ENCODE measurements around the gene SMYD2.

Gene SMYD2

DNA sequence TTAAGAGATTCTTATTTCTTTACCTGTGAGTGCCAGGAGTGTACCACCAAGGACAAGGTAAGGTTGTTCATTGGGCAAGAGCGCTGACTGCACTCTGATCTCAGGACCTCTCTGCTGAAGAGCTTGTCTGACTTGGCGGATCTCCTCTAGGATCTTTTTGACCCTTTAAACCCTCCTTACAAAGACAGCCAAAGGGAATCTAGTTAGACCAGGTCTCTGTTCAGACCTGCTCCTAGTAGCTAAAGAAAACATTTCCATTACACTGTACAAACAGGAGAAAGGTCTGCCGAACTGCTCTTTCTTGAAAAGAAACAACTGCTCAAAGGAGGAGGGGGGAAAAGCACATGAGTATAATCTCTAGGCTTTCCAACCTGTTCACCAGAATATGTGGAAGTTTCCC is 49.3 kb downstream of the SMYD2 start:
- no peak for DNase-seq

DNA sequence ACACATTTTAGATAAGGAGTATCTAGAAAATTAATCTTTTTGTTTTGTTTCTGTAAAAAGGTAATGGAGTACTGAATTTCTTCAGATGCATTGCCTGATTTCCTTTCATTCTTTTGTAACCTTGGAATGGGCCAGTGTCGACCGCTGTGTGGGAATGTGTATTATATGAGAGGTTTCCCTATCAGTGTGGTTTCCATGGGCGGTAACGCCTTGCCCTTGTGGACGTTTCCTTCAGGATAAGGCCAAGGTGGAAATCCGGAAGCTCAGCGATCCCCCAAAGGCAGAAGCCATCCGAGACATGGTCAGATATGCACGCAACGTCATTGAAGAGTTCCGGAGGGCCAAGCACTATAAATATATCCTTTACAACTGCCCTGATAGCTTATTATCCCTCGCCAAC is 49.8 kb downstream of the SMYD2 start:
- DNase-seq, result no peak

DNA sequence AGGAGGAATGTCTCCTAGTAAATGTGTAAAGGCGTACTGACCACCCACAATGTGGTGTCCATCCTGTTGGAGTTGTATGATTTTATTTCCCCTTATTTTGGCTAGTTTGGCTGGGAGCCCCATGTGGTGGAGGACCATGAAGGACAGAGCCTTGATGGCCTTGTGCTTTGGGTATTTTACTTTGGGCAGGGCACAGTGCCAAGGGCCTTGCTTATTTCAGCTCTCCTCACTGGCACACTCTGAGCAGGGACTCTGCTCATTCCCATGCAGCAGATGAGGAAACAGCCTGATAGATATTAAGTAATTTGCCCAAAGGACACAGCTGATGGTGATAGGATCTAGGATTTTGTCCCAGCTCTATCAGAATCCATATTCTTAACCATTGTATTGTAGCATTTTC is 50.2 kb downstream of the SMYD2 start:
- DNase-seq, result no peak

DNA sequence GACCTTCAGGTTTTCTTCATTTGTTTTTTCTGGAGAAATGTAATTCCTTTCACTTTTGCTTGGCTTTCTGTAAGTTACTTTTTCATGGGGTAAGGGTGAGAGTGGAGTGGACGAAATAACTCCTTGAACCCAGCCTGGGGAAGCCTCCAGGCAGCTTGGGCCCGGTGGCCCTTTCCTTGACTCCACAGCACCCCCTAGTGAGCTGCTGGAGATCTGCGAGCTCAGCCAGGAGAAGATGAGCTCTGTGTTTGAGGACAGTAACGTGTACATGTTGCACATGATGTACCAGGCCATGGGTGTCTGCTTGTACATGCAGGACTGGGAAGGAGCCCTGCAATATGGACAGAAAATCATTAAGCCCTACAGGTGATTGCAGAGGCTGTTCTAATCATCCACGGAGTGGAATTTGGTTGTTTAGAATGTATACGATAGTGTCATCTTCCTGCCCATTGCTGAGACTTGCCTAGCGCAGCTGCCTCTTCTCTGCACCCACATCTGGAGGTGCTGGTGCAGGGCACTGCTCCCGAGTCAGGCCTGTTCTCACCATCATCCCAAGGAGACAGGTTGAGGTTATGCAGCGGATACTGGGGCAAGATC is 51.0 kb downstream of the SMYD2 start:
- DNase-seq, result peak in 1 of 2 experiments; percentile 26

DNA sequence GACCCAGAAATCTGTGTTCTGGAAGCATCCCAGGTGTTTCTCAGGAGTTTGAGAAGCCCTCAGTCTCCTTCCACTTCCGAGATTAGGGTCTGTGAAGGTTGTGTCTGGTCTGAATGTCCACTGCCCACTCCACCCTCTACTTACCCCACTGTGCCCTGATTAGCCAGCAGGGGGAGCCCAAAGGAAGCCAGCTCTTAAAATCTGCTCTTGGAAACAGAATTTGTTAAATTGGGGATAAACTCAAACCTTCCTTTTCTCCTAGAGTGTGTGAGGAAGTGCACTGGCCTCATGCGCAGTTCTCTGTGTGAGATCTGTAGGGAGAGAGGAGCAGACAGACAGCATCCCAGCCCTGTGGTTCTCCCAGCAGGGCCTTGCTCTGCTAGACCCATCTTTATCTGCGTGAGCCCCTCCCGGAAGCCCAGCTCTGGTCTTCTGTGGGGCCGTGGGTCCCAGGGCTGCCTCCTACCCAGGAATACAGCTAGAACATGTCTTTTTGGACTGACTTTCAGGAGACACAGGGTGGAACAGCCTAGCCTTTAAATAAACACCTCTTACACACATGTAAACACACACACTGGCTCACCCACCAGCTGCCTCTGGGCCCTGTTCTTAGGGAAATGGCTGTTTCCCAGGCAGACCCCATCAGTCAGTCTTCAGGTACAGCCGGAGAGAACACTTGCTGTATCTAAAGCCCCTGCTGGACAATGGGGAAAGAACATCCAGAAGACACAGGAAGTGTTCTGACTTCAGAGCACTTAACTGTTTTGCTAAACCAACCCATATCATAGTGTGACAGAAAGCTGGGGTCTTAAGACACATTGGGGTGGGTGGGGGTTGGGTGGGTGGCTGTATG is 52.2 kb downstream of the SMYD2 start:
- peak; percentile 36 to 42 for DNase-seq

DNA sequence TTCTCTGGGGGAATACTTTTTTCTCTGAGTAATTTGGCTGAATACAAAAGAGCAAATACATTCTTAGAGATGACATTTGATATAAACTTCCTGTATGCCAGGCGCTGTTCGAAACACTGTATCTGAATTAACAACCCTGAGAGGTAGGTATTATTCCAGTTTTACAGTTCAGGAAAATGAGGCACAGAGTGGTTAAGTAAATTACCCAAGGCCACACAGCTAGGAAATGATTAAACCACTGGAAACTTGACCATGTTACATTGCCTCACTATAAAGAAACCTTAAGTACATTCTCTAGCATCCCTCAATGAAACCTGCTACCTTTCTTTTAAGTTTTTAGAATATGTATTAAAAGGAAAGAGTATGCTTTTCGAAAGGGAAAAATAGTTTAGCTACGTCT is 54.6 kb downstream of the SMYD2 start:
- DNase-seq, result no peak

DNA sequence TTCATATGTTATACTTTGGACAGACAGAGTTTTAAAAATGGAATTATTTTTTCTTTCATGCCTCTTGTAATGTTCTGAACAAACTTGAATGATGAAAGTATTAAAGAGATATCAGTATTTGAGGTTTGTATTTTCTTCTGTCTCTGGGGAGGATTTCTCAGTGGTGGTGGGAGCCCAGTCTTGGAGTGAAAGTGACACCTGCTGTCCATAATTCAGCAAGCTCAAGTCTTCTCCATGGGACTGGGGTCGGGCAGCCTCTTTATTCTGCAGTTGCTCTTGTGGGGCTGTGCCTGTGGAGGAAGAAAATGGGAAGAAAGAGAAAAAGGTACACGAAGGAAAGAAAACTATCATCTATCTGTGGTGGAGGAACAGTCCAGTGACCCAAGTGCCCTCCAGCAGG is 56.1 kb downstream of the SMYD2 start:
- no peak for DNase-seq

DNA sequence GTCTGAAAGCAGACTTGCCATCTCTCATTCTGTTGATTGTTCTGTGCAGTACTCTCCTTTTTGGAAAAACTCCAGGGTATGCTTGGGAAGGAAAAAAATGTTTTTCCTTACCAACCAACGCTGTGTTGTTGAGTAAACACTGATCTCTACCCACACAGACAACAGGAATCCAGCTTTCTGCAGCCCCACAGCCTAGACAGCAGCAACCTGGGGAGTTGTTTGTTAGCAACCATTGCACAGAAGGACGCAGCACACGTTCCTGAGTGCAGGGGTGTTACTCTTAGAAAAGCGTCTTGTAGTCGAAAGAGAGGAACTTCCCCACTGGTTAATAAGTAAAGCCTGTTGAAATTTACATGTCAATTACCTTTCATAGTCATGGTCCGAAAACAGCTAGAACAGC is 56.6 kb downstream of the SMYD2 start:
- DNase-seq, result no peak

DNA sequence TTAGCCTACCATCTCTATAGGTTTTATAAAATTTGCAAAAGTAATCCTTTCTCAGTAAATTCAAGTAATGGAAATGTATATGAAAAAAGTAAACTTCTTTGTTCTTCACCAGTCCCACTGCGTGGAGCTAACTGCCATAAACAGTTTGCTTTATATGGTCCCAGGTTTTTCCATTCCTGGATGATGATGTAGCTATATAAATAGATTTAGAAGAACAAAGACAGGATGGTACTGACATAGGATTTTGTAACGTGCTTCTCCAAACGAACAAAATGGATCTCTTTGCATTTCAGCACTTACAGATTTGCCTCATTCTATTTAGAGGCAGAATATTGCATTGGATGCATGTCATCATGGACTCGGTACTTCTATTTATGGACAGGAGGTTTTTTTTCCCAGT is 57.3 kb downstream of the SMYD2 start:
- no peak for DNase-seq

DNA sequence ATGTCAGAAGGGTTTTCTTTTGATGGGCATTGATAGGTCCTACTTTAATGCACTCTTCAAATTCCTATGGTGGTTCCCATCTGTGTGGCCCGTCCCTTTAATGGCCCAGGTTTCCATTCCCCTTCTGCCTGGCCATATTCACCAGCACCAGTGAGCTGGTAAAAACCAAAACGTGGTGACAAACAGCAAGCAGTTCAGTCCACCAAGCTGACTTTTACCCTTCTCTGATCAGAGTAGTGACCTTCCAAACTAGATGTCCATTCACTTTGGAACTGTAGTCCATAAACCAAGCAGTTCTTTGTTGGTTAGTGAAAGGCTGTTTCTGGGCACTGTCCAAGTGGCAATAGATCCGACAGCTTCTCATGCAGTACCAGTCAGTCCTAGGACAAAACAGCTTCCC is 60.5 kb downstream of the SMYD2 start:
- no peak for DNase-seq

DNA sequence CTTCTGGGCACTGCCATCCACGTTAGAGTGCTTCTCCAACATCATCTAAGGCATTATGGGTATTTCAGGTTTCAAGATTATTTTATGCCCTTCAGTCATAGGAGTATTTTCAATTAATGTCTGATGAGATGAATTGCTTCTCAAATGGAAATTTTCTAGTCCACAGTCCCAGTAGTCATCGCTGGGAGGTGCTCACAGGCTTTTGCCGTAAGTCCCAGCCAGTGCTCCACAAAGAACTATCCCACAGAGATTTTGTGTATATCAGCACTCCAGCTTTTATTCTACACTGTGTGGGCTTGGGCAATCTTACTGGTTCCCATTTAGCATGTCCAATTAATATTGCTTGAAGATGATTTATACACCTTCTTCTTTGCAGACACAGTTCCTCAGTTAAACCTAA is 61.0 kb downstream of the SMYD2 start:
- no peak for DNase-seq

DNA sequence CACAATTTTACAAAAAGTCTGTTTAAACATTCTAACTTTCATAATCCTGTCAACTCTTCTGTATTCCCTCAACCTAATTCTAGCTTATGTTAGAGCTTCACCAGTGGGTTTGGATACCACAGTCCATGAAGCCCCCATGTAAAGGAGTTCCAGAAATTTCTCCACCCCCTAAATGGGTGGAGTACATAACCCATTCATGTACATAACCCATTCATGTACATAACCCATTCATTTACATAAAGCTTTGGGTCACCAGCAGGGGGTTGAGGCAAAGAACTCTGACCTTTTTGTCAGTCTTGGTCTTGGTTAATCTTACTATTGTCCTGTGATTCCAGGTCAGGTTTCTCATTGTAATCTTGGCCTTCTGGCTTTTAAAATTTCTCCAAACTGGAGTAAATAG is 61.6 kb downstream of the SMYD2 start:
- DNase-seq, result no peak

DNA sequence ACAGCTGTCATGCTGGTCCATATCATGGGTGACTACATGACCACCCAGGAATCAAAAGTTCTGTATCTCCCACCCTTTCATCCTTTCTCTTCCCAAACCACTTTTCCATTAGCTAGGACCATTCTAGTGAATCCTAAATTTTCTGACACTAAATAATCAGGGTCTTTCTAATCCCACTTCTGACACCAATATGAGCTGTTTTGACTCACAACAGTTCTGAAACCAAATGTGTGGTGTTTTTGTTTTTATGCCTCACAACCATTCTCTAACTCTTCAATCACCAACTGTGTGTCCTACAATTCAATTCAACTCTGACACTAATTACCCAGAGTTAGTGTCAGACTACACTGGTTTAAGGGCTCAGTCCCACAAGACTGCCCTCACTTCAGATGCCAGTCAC is 63.9 kb downstream of the SMYD2 start:
- no peak for DNase-seq

DNA sequence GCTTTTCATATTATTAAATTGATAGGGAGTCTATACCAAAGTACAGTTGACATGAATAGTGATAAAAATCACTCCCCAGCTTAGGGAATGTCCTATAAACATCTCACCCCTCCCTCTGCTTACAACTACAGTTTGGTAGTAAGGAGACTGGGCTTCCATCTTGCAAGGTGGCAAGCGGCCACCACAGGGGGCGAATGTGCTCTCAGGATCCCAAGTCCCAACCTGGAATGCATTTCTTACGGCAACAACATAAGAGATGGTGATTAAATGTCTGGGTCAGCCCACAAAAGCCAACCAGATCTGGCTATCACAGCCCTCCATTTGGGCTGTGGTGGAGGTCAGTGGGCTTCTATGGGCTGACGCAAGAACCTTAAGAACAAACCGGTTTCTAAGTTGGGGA is 68.0 kb downstream of the SMYD2 start:
- DNase-seq, result no peak

DNA sequence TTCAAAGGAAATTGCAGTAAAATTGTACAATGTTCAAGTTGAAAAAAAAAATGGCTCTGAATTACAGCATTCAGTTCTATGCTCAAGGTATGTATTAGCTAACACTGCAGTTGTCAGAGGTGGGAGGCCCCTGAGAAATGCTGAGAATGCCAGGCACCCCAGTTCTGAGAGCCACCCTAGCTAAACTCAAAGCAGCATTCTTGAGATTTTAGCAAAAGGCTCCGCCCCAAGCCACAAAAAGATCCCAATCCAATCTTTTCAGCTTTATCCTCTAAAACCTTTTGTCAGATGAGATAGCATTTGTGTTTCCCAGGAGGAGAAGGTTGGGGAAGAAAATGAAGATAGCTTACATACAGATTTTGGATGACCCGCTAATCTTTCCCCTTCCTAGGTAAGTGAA is 68.8 kb downstream of the SMYD2 start:
- no peak for DNase-seq

DNA sequence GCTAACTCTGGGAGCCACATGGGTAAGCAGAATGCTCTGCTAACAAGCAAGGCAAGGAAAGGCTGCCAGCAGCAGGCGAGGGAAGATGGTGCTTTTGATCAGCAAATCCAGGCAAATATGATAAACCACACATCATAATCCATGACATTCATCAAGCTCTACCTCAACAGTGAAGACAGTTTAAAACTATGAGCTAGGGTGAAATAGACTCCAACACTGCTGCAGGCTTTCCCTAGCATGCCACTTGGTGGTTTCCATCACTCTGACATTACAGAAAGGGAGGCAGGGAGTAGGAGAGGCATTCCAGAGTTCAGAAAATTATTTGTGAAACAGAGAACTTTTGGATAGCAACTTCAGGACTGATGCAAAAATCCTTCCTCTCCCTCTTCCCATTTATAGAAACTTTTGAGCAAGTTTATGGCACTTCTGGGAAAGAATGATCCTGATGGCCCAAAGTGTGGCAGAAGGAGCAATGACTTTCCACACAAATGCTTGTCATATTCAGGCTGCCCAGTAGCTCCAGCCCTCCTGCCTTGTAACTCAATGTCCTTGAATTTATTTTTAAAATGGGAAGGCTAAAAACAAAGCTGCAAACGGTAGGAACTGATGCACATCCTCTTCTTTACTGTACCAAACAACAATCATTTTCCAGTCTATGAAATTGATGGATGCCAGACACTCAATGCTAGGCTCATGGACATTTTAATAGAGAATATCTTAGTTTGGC is 70.8 kb downstream of the SMYD2 start:
- DNase-seq, result no peak

DNA sequence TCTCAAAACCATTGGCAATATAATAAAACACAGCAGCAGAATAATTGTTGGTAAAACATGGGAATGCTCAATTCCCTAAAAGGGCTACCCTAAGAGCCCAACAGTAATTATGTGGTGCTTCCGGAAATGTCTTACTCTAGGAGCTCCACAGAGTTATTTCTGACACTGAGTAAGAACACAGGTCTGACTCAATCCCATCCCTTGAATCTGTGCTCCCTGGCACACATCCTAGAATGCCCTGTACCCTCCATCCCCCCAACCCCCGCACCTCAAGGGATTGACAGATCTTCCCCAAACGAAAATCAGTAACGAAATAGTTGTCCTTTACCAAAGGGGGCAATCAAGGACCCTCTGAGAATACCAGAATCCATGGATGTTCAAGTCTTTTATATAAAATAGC is 71.9 kb downstream of the SMYD2 start:
- DNase-seq, result no peak

DNA sequence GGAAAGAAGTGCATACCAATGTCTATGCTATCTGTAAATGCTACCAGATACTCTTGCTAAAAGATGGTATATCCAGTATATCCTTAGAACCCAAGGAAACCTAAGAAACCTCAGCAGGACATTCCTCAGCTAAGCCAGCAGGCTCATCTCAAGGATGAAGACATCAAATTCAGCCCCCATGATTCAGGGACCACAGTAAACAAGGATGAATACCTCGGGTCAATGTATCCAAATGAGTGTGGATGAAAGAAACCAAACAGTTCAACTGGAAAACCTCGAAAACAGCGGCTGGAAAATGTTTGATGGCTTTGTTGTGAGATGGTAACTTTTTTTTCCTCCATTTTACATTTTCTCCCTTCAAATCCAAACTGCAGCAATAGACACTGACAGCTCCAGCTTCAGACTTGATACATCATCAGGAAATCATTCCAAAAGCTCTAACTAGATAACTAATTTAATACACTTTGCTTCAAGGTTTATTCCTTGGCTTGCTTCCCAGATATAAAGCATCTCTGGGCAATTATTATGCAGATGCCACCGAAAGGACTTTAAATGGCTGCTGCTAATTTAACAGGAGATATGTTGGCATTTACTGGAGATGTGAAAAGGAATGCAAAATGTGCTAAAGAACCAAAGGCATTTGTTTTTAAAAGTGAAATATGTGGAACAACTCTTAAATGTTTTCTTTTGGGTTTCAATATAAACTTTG is 73.6 kb downstream of the SMYD2 start:
- DNase-seq, result no peak

DNA sequence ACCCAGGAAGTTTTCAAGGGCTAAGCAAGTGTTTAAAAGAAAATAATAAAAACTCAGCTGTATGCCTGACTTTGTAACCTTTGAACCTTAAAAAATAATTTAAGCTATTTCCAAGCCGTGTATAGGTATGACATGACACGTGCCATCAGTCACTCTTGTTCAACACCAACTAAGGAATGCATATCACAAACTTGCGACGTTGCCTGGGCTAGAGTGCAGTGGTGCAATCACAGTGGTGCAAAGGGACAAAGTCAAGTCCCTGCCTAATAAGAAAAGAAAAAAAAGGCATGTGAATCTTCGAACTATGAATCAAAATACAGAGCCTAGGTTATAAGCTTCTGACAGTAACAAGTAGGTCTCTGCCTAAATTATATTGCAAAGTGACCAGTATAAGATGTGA is 79.2 kb downstream of the SMYD2 start:
- no peak for DNase-seq

DNA sequence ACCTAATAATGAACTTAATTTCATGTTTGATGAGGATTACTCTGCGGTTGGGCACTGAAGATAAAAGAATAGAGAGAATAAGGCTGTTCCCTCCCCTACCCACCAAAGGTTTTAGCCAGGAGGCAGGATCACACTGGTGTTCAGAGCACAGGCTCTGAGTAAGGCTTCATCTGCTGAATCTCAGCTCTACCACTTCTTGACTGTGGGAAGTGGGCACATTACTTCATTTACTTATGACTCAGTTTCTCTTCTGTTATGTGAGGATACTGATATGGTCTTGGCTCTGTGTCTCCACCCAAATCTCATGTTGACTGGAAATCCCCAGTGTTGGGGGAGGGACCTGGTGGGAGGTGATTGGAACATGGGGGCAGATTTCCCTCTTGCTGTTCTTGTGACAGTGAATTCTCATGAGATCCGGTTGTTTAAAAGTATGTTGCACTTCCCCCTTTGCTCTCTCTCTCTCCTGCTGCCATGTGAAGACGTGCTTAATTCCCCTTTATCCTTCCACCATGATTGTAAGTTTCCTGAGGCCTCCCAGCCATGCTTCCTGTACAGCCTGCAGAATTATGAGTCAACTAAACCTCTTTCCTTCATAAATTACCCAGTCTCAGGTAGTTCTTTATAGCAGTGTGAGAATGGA is 79.7 kb downstream of the SMYD2 start:
- no peak for DNase-seq

DNA sequence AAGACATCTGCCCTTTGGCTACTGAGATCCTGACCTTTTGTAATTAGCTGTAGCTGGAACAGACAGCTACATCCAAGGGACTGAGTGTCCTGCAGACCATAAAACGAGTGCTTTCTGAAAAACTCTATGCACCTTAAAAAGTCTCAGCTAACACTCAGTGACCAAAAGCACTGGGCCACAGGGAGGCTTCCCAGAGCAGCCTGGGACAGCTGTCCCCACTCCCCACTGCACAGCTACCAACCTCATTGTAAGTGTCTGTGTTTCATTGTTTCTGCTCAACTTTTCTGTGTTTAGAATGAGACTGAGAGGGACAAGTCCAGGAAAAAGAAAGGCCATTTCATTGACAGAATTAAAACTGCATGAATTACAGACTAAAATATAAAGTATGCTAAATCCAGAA is 80.7 kb downstream of the SMYD2 start:
- no peak for DNase-seq

DNA sequence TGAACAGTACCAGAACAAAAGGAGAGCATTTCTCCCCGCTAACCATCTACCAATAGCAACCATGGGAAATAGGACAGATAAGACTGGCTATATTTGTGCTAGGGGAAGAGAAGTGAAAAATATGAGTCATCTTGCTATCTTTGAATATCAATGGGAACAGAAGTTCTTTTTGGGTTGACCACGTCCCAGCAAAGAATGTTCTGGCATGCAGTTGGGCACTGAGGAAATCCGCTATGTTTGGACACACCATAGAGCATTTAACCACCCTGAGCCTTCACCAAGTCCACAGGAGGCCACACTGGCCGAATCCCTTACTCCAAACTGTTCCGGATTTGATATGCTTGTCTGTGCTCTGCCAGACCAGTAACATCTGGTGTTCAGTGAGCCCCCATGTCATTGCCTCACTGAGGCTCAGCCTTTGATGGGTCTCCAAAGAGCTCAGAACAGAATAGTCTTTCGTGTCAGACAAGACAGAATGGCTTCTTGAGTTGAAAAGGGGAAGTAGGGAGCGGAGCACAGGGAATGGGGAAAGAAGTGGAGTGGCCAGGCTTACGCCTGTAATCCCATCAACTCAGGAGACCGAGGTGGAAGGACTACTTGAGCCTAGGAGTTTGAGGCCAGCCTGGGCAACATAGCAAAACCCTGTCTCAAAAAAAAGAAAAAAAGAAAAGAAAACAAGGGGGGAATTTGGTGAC is 81.4 kb downstream of the SMYD2 start:
- no peak for DNase-seq

Data from SHP77 (cell line).